Glutamatergic neuron (in vitro differentiated cells): ENCODE results near the gene FHIT. TPM values are rescaled to one million over a fixed set of nuclear protein-coding genes. Genes with fewer than 3 reads are reported as not detected.

Source experiments
- DNase-seq: peaks from one replicate; pipeline ENCODE4 v3.0.0; 2022
- H3K27ac Mint-ChIP-seq: one replicate; pipeline ENCODE4 v1.8.0; 2020; ENCODE audit warnings: mild to moderate bottlenecking, mixed read lengths, inconsistent platforms; ENCODE audit not compliant: unreplicated experiment
- H3K27me3 Mint-ChIP-seq: one replicate; pipeline ENCODE4 v1.8.0; 2020; ENCODE audit warnings: mild to moderate bottlenecking, moderate library complexity, mixed read lengths, inconsistent platforms; ENCODE audit not compliant: unreplicated experiment
- H3K36me3 Mint-ChIP-seq: one replicate; pipeline ENCODE4 v1.8.0; 2020; ENCODE audit warnings: mild to moderate bottlenecking, mixed read lengths, inconsistent platforms; ENCODE audit not compliant: unreplicated experiment
- H3K4me1 Mint-ChIP-seq: one replicate; pipeline ENCODE4 v1.8.0; 2020; ENCODE audit warnings: mild to moderate bottlenecking, low read depth, mixed read lengths, inconsistent platforms; ENCODE audit not compliant: unreplicated experiment
- H3K4me3 Mint-ChIP-seq: one replicate; pipeline ENCODE4 v1.8.0; 2020; ENCODE audit warnings: mild to moderate bottlenecking, mixed read lengths, inconsistent platforms; ENCODE audit not compliant: unreplicated experiment
- H3K9me3 Mint-ChIP-seq: one replicate; pipeline ENCODE4 v1.8.0; 2020; ENCODE audit warnings: mild to moderate bottlenecking, moderate library complexity, mixed read lengths, inconsistent platforms; ENCODE audit not compliant: unreplicated experiment
- CTCF ChIP-seq: fragments of 200-600 bp; sonication (generic); IDR thresholded peaks from one replicate; pipeline ENCODE4 v1.5.0; 2021; ENCODE audit not compliant: partially characterized antibody, unreplicated experiment
- total RNA-seq: library from RNA; stranded (reverse); fragmentation: NEBNext Ultra II Directional; extraction: Animal tissue kit (Norgen Biotek cat#: 25700); gene quantifications from one replicate; pipeline ENCODE4 v1.2.1, GENCODE V29; 2021; ENCODE audit not compliant: unreplicated experiment

The FHIT gene
- total RNA-seq, 1 donor from 2014 or later: 15.2 TPM

GRCh38 chr3:60641354-60641753, 609.9 kb downstream of the FHIT start:
- no peak for DNase-seq
- no peak for TF ChIP-seq CTCF
- Mint-ChIP-seq H3K36me3 (no peaks in the 10 kb centered on the region), H3K9me3 (no peaks in the 10 kb centered on the region), H3K27me3 (peaks cover 2% of the 10 kb centered on the region), H3K4me3 (no peak overlapping the region), H3K4me1 (no peaks in the 10 kb centered on the region), H3K27ac (no peak overlapping the region)

DNA sequence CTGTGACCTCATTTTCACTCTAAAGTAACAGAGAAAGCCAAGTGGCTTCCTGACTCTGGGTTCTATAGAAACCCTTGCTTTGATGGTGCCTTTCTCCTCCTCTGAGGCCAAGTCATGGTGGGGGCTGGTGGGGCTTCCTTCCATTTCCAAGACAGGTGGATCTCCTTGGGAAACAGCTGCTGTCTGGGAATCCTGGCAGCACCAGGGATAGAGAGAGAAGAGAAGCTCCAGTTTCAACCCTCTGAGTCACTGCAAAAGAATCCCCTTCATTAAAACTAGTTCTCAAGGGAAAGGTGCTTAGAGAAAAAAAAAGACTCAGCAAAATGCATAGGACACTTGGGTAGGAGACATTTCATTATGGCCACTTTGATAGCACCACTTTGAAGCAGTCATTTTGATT, 614.4 kb downstream of the FHIT start:
- Mint-ChIP-seq H3K4me3 (no peak overlapping the region), H3K27me3 (peaks cover 2% of the 10 kb centered on the region), H3K9me3 (no peaks in the 10 kb centered on the region), H3K36me3 (no peaks in the 10 kb centered on the region), H3K27ac (no peak overlapping the region), H3K4me1 (peaks cover 11% of the 10 kb centered on the region)
- no peak for DNase-seq
- no peak for TF ChIP-seq CTCF

- Mint-ChIP-seq H3K9me3 (no peaks in the 10 kb centered on the region), H3K27ac (no peak overlapping the region), H3K36me3 (no peaks in the 10 kb centered on the region), H3K27me3 (peaks cover 2% of the 10 kb centered on the region), H3K4me1 (peaks cover 17% of the 10 kb centered on the region), H3K4me3 (no peak overlapping the region)
- no peak for DNase-seq
- TF ChIP-seq CTCF: no peak
Observed at GRCh38 chr3:60633644-60634043, 617.6 kb downstream of the FHIT start.

DNA sequence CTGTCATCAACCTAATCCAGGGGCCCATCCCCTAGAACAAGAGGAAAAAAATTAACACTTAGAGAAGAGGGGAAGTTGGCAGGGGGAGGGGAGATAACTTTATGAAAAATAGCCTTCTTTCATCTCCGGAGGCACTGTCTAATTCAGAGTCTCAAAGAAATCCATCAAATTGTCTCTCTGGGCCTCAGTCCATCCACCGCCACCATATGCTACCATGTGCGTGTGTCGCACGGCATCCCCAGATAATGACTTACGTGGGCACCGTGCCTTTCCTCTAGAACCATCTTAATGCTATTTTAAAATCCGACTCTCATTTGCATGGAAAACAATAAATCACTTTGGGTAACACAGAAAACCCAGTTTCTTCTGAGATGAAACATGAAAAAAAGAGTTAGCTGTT, 619.7 kb downstream of the FHIT start:
- Mint-ChIP-seq H3K9me3 (no peaks in the 10 kb centered on the region), H3K4me3 (no peak overlapping the region), H3K4me1 (peaks cover 17% of the 10 kb centered on the region), H3K36me3 (no peaks in the 10 kb centered on the region), H3K27ac (no peak overlapping the region), H3K27me3 (no peaks in the 10 kb centered on the region)
- TF ChIP-seq CTCF: no peak
- DNase-seq: no peak

DNA sequence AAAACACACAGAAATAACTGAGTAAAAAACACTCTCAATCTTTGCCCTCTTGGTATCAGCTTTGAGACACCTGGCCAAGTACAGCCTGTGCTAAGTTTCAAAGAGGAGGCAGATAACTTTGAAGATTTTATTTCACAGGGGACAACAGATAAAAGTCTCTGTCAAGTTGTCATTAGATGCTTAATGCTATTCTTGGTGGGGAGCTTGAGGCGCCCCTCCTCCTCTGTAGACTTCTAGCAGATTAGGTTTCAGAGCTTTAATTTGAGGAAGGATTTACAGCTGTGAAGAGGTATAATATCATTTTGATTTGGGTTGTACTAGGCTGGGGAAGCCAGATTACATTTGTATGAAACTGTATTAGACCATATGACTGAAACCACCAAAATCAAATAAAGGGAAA, 620.3 kb downstream of the FHIT start:
- DNase-seq: no peak
- H3K27me3 Mint-ChIP-seq: no peaks in the 10 kb centered on the region
- H3K27ac Mint-ChIP-seq: no peak overlapping the region
- no peak for TF ChIP-seq CTCF
- no peak overlapping the region for H3K4me3 Mint-ChIP-seq
- H3K36me3 Mint-ChIP-seq: no peaks in the 10 kb centered on the region
- peaks cover 17% of the 10 kb centered on the region for H3K4me1 Mint-ChIP-seq
- H3K9me3 Mint-ChIP-seq: no peaks in the 10 kb centered on the region
